ENCODE measurements around the gene NUMB.
A peak's percentile ranks its signal among the peaks of the same experiment; 100 is the strongest.

The NUMB gene

GRCh38 chr14:73241481-73242165 is 216.7 kb downstream of the NUMB start:
- no peak for DNase-seq

DNA sequence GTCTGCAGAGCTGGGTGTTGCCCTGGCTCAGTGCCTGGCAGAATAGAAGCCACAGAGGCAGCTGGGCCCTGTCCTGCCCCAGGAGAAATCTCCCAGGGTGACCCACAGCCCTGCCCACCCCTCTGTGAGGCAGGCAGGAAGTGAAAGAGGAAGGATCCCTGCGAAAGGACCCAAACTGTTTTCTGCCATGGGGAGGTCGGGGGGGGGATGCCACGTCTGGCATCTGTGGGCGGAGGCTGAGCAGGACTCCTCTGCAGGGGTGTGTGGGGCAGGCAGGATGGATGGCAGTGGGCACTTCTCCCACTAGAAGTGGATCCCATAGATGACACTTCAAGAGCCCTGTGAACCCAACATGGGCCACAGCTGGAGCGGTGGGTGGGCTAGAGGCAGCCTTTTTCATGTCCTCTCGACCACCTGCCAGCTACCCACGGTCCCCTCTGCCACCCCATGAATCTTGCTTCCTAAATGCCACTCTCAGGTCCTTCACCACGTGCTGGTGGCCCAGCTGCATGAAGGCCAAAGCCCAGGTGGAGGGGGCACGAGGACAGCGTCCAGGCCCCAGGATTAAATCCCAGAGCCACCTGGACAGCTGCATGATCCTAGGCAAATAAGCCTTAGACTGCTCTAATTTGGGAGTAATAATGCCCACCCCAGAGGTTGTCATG is 217.4 kb downstream of the NUMB start:
- DNase-seq = peak; percentile 37

DNA sequence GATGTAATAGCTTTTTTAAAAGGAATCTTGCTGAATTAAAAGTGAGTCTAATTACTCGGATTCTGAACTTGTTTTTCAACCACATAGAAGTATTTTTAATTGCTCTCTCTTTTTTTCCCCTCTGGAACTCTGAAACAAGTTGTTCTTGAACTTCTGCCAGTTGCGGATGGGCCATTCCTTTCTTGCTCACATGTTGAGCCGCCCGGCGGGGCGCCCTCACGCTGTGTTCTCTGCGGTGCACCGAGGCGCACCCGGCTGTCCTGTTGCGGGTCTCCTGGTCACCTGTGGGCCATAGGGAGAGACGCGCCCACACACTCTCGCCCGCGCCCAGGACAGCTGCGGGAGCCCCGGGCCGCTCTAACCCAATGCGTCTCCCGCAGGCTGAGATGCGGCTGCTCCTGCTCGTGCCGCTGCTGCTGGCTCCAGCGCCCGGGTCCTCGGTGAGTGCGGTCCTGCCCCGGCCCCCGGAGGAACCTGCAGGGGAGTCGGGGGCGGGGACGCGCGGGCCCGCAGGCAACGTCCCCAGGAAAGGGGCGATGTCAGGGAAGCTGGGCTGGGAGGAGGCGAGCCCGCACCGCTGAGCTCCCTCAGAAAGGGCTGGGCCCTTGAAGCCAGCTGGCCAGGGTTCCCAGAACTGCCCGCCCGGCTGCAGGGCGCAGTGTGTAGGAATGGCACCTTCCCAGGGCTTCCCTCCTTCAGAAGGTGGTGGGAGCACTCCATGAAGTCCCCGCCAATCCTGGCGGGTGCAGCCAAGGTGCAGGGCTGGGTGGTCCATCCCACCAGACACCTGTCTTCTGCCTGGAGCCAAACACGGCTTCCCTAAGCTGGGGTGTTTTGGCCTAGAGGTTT is 218.7 kb downstream of the NUMB start:
- no peak for DNase-seq

DNA sequence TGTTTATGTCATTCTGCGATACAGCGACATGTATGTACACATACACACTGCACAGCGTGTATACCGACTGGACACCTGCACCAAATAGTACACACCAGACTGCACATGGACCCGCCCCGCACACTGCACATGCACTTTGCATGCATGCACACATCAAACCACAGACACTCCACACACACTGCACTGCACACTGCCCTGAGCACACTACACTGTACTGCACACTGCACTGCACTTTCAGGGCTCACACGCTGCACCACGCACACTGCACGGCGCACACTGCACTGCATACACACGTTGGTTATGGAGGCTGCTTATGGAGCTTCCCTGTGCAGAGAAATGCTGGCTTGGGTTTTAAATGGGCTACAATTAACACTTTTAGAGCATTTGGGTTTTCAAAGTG is 219.4 kb downstream of the NUMB start:
- DNase-seq = no peak

- DNase-seq = peak; percentile 42
Measured at GRCh38 chr14:73238424-73238852, 219.9 kb downstream of the NUMB start.

DNA sequence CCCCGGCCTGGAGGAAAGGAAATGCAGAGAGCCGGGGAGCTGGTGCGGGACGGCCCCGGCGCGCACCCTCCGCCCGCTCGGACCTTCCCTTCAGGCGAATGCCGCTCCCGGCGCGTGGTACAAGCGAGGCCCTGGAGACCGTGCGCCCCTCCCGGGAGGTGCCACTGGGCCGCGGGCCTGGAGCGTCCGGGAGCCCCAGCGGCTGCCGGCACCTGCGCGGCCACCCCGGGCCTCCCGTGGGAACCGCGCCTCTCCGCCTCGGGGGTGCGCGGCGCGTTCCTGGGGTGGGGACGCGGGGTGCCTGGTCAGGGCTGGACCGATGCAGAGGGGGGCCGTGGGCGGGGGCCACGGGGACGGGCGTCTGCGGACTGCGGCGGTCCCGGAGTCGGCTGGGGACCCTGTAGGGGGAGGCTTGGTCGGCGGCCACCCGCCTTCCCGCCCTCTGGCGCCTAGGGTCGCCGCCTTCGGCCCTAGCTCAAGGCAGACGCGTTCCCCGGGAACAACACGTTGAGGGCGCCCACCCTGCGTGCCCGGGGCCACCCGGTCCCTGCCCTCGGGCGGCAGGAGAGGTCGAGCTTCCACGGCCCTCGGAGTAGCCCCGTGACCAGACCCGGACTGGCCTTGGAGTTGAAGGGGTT is 220.4 kb downstream of the NUMB start:
- no peak for DNase-seq

DNA sequence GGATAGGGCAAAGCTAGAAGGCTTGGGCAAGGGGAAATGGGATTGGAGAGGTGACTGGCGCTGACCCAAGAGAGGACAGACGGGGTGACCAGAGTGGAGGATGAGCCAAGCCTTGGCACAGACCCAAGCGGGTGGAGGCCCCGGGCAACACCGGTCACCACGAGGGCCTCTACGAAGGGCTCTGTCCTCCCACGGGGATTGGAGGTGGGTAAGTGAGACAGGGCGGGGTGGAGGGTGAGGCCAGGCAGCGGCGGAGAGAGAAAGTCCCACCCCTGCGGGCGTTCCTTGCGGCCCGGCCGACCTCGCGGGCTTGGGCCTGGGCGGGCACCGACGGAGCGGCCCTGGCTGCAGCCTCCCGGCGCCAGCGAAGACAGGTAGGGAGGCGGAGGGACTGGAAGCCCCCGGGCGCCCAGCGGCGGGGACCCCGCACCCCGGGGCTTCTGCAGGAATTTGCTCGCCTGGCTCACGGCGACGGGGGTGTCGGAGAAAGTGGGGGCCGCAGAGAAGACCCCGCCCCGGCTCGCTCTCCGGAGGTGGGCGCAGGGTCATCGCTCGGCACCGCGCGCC is 221.0 kb downstream of the NUMB start, which contains the start of gene PAPLN:
Gene PAPLN (plus strand): TSS at position 288 of the 567 bp plus-strand sequence. CDS start 2,273 bp downstream, outside the sequence.
- DNase-seq = peak; percentile 62

DNA sequence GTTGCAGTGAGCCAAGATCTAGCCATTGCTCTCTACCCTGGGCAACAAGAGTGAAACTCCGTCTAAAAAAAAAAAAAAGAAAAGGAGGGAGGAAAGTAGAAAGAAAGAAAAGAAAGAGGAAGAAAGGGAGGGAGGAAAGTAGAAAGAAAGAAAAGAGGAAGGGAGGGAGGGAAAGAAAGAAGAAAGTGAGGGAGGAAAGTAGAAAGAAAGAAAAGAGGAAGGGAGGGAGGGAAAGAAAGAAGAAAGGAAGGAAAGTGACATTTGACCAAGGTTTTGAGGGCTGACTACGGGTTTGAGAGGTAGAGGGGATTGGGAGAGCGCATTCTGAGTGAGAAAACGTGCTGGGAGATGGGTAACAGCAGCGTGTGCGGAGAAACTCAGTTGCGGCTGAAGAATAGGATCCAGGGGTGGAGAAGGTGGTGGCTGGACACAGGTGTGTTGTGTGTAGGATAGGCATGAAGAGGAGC is 221.6 kb downstream of the NUMB start:
- no peak for DNase-seq

DNA sequence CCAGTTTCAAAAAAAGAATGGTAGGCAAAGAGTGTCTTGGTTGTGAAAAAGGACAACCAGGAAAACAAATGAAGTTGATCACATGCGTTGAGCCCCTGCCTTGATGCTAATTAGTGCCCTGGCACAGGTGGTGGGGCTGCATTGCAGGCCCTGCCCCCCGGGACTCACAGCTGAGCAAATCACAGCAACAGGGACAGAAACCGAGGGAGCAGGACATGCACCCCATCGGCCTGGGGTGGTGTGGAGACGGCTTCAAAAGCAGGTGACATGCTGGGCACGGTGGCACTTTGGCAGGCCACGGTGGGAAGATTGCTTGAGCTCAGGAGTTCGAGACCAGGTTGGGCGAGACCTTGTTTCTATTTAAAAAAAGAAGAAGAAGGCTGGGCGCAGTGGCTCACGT is 222.2 kb downstream of the NUMB start:
- DNase-seq = no peak

DNA sequence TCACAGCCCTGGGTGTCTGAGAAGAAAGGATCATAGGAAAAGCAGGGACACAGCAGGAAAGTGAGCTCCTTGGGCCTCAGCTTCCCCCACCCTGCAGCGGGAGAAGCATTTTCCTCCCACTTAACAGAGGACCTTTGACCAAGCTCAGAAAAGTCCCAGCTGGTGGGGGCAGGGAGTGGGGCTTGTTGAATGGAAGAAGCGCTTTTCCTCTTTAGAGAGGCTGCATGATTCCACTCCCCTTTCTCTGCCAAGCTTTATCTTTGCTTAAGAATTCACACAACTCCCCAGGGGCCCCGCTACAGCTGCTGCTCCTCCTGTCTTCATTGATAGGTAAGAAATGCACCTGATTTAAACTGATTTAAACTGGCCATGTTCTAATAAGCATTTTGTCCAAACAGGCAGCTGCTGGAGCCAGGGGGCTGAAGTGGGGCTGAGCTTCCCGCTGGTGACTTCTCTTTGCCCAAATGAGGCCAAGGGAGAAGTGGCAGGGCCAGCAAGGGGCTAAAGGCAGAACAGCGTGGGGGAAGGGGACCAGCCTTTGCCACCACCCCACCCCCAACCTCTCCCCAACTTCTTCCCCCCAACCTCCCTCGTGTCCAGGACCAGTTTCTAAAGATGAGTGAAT is 222.7 kb downstream of the NUMB start:
- no peak for DNase-seq

DNA sequence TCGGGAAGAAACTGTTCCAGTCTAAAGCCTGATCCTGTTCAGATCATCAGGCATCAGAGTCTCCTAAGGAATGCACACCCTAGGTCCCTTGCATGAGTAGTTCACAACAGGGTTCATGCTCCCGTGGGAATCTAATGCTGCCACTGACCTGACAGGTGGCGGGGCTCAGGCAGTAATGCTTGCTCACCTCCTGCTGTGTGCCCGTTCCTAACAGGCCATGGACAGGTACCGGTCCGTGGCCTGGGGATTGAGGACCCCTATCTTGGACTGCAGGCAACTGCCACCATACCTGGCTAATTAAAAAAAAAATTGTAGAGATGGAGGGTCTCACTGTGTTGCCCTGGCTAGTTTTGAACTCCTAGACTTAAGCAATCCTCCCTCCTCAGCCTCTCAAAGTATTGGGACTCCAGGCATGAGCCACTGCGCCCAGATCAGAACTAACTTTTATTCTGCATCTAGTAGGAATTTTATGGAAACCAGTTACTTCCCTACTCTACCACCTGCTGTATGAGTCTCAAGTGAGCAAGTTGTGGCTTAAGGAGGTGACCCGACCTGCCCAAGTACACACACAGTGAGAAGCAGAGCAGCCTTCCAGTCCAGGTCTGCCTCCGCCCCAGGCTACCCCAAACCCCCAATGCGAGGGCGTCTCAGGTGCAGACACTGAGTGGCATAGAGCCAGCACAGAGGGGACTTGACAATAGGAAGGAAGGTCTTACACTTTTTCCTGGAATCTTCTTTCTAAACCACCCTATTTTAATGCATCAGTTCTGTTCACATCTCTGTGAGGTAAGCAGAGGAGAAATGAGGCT is 223.6 kb downstream of the NUMB start:
- no peak for DNase-seq

GRCh38 chr14:73234029-73234428 is 224.3 kb downstream of the NUMB start:
- no peak for DNase-seq

DNA sequence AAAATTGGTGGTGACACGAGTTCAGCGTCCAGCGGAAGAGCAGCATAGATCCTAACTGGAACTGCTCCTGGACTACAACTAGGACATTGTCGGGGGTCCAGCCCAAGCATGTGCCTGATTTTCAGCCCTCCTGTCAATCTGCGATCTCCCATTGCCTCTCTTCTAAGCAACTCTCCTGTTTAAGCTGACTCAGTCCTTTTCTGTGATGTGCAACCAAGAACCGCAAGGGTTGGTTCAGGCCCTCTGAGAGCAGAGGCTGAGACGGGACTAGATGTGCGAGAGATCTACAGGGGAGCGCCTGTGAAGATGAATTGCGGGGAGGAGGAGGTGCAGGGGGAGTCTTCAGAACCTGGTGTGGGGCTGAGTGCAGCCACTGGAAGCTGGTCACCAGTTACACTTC is 224.8 kb downstream of the NUMB start:
- DNase-seq = no peak

DNA sequence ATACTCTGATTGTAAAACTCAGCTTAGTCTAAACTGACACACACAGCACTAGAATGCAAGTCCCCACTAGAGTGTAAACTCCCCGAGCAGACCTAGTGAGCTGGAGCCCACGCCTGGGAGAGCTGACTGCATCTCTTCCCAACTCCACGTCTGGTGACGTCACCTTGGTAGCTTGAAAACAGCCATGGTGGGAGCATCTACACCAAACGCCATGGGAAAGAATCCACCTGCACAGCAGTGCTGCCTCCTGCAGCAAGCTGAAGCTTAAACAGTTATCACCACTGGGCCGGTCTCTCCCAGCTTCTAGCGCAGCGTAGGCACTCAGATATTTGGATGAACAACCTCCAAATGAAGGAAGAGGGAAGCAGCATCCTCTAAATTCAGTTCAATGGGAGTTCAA is 225.4 kb downstream of the NUMB start:
- DNase-seq = no peak

- DNase-seq = peak; percentile 51
Measured at GRCh38 chr14:73231981-73232851, 226.1 kb downstream of the NUMB start.

DNA sequence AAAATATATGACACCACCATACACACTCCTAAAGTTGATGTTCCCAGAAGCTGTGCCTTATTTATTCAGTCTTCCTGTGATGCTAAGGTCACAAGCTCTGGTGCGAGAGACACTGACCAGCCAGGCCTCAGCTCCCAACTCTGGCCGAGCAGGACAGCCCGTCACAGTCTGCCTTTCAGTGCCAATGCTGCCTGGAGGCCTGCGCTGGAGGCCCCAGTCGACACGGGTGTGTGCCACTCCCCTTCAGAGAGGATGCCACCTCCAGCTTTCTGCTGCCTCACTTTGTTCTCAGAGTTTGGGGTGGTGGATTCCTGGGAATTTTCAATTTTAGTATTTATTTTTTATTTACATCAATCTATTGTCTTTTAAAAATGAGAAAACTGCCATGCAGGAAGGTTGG is 228.3 kb downstream of the NUMB start:
- no peak for DNase-seq

- DNase-seq = no peak
Measured at GRCh38 chr14:73227812-73228781, 230.2 kb downstream of the NUMB start.

DNA sequence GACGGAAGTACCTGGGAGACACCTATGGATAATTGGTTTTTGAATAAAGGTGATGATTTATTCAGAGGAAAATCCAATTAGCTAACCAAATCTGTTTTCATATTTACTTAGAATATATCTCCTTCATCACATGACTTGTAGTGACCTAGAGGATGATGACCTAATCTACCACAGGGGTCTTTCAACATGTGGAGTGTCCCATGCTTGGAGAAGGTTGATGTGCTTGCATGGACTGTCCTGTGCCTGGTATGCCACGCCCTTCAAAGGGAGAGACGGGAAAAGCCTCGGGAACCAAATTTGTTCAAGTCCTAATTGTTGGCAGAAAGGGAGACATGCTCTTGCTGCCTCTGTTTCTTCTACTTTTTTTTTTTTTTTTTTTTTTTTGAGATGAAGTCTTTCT is 232.8 kb downstream of the NUMB start:
- DNase-seq = no peak

All from hematopoietic multipotent progenitor cell treated with erythropoietin and hydrocortisone succinate and interleukin-3 and kit ligand, for 4 days (in vitro differentiated cells).